Cerebellar nuclear complex (tissue), 1 donor: ENCODE measurements around the gene WFIKKN1.

Source experiments
- DNase-seq, 2 experiments: peaks; one replicate each; lab custom pipeline; 2025; lab: John Stamatoyannopoulos, UW

The WFIKKN1 gene

DNA sequence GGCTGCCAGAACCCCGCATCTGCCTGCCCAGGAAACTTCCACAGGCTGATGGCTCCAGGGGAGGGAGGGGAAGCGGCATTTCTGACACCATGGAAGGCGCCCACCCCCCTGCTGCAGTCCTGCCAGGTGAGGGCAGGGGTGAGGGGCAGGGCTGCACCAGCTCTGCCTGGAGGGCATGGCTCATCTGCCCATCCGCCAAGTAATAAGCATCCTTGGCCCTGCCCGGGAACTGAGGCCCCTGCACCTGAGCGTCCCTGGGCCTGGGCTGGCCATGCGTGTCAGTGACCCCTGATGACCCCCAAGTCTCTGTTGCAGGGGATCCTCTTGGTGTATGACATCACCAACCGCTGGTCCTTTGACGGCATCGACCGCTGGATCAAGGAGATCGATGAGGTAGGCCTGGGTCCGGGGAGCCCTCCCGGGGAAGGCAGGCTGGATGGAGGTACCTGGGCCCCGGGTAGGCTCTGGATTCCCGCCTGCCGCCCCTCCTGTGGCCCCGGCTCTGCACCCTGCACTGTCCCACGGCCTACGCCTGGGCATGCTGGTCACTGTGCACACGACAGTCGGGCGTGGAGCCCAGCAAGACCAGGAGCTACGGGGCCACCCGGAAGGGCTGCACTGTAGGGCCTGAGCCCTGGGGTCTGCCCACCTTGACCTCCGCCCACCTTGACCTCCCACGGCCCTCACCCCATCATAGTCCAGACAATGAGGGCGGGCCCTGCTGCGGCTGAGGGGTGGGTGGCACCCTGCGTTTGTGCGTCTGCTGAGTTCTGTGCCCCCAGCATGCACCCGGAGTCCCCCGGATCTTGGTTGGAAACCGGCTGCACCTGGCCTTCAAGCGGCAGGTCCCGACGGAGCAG is 5.4 kb upstream of the WFIKKN1 start:
- no peak for DNase-seq

DNA sequence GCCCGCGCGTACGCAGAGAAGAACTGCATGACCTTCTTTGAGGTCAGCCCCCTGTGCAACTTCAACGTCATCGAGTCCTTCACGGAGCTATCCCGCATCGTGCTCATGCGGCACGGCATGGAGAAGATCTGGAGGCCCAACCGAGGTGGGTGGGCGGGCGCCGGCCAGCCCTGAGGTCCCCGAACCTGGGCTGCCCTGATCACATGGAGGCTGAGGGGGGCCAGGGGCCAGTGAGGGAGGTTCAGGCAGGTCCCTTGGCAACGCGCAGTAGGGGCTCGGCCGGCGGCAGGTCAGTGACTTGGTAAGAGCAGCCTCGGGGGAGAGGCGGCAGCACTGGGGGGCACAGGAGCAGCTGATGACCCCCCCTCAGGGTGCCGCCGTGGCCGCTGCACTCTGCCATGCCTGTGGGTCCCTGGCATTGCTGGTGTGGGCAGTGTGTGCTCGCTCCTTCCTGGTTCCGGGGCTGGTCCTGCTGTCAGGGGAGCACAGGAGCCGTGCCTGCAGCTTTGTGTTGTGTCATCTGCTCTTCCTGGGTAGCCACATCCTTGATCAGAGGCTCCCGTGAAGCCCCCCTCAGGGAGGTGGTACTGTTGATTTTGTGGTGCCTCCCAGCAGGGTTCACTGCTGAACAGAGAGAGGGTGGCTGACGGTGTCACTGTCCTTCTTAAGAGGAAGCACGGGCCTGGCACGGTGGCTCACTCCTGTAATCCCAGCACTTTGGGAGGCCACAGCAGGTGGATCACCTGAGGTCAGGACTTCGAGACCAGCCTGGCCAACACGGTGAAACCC is 4.6 kb upstream of the WFIKKN1 start:
- DNase-seq, result no peak

DNA sequence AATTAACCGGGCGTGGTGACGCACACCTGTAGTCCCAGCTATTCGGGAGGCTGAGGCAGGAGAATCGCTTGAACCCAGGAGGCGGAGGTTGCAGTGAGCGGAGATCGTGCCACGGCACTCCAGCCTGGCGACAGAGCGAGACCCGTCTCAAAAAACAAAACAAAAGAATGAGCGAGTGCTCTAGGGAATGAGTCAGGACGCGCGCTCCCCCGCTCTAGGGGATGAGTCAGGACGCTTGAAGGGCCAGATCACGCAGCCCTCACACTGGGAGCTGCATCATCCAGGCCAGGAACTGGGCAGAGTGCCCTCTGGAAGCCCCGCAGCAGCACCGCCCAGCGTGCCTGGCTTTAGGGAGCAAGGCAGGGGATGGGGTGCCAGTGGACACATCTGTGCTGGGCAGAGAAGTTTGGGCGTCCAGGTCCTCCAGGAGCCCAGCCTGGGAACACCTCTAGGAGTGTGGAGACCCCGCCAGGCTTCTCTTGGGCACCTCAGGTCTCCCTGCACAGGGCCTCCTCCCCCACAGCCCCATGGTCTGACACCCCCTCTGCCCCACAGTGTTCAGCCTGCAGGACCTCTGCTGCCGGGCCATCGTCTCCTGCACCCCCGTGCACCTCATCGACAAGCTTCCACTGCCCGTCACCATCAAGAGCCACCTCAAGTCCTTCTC is 3.9 kb upstream of the WFIKKN1 start:
- DNase-seq, result no peak

DNA sequence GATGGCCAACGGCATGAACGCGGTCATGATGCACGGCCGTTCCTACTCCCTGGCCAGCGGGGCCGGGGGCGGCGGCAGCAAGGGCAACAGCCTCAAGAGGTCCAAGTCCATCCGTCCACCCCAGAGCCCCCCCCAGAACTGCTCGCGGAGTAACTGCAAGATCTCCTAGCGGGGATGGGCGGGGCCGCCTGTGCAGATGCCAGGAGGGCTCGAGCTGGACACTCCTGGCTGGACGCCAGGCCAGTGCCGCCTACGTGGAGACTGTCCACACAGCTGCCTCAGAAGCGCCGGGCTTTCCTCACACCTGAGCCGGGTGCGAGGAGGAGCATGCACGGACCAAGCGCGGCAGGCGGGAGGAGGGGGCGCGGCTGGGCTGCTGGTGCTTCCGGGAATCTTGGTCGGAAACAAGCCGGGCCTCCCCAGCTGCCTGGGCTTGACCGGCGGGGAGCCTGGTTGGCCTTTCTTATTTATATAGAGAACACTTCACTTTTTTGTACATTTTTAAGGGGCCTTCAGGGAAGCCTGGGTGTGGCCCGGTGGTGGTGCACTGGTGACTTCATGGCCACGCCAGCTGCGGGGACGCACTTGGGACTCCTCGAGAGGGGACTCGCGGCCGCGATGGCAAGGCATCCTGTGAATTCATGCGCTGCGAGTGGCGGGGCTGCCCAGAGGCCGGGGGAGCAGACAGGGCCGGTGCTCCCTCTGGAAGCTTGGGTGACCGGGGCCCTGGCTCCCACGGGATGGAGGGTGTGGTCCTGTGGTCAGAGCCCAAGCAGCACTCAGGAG is 3.1 kb upstream of the WFIKKN1 start:
- no peak for DNase-seq

DNA sequence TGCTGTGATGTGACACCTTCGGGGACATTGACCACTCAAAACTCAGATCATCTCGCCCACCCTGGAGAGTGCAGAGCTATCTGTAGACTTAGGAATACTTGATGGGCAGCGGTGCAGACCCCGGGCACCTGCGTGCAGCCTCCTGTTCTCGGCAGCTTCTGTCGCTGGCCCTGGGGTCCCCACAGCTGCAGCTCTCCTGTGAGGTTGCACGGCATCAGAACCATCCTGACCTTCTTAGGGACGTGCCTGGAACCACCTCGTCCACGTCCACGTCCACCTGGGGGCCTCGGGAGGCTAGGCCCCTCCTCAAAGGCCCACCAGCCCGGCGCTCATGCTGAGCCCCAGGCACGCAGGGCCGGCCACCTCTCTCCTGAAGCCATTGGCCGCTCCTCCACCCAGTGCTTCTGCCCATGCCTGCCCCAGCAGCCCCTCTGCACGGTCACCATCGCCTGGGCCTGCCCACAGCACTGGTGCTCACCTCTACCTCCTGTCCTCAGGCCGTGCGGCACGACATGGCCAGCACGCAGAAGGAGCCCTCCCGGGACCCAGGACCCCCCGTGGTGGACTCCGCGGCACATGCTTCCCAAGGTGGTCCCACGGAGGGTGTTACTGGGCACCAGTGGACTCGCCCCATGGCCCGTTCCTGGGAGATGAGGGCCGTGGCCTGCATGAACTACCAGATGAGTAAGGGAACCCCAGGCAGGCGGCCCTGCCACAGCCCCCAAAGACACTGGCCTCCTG is 2.3 kb upstream of the WFIKKN1 start:
- DNase-seq, result no peak

DNA sequence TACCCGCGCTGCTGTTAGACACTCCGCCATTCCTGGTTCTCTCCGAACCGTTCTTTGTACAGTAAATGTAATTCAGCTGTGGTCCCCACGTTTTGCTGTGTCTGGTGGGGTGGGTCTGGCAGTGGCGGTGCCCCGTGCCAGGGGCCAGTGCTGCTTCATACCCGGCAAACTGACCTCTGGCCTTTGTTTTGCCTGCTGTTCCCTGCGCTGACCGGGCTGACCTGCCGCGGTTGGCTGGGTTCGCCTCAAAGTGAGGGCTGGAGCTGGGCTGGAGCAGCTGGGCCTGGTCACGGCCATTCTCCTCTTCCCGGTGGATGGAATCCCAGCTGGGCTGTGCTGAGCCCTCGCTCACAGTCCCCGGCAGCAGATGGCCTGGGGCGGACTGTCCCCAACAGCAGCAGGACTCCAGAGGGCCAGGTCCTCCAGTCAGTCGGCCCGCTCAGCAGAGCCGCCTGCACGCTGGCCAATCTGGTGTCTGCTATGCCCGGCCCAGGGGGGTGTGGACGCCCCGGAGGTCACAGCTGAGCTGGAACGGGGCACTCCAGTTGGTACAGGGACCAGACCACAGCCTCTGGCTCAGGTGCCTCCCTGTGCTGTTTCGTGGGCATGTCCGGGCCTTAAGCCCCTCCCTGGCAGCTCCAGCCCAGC is 1.5 kb upstream of the WFIKKN1 start:
- no peak for DNase-seq

DNA sequence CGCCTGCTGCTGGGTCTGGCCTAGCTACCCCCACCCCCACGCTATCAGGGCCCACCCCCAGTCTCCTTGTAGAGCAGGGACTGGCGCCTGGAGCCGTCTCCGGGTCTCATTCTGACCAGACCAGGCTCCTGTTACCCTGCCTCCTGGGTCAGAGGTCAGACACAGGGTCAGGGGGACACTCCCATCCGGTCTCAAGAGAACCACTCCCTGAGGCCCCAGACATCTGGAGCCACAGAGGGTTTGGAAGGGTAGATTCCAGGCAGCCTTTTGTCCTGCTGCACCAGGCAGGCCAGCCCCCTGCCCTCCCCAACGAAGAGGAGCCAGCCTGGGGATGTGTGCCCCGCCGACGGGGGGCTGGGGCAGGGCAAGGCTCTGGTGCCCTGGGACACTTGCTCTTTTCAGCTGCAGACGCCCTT is 944 bp upstream of the WFIKKN1 start:
- DNase-seq, result no peak

DNA sequence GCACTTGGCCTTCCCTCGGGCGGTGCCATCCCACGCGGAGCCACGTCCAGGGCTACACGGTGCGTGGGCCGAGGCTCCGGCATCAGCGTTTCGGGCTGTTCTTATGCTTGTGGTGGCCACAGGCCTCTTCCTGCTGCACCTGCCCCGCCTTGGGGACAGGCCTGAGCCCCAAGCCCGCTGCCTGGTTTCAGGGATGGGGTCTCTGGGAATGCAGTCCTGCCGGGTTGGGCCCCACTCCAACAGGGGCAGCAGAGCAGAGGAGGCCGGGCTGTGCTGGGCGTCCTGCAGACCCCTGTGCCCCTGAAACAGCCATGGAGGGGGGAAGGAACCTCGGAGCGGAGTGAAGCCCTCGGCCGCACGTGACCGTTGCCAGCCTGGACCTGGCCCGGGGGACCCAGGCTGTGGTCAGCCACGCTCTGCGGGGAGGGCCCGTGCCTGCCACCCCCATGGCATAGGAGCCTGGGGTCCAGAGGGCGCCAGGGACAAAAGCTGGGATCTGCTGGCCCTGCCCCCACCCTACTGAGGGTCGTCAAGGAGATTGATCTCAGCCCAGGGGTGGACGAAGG is 453 bp upstream of the WFIKKN1 start:
- no peak for DNase-seq

DNA sequence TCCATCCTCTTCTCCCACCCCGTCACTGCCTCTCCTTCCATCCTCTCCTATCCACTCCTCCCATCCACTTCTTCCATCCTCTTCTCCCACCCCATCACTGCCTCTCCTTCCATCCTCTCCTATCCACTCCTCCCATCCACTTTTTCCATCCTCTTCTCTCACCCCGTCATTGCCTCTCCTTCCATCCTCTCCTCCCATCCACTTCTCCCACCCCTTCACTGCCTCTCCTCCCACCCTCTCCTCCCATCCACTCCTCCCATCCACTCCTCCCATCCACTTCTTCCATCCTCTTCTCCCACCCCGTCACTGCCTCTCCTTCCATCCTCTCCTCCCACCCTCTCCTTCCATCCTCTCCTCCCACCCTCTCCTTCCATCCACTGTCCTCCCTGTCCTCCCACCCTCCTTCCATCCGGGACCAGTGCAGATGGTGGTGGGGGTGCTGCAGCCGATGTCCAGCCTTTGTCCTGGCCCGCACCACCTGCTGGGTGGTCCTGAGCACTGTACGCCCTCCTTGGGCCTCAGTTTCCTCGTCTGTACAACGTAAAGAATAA is 1.1 kb downstream of the WFIKKN1 start:
- DNase-seq, result no peak

DNA sequence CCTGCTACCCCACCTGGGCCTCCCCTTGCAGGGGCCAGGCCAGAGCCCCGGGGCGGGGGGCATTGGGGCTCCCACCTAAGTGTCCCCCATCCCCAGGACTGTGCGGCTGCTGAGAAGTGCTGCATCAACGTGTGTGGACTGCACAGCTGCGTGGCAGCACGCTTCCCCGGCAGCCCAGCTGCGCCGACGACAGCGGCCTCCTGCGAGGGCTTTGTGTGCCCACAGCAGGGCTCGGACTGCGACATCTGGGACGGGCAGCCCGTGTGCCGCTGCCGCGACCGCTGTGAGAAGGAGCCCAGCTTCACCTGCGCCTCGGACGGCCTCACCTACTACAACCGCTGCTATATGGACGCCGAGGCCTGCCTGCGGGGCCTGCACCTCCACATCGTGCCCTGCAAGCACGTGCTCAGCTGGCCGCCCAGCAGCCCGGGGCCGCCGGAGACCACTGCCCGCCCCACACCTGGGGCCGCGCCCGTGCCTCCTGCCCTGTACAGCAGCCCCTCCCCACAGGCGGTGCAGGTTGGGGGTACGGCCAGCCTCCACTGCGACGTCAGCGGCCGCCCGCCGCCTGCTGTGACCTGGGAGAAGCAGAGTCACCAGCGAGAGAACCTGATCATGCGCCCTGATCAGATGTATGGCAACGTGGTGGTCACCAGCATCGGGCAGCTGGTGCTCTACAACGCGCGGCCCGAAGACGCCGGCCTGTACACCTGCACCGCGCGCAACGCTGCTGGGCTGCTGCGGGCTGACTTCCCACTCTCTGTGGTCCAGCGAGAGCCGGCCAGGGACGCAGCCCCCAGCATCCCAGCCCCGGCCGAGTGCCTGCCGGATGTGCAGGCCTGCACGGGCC is 1.9 kb downstream of the WFIKKN1 start:
- no peak for DNase-seq

DNA sequence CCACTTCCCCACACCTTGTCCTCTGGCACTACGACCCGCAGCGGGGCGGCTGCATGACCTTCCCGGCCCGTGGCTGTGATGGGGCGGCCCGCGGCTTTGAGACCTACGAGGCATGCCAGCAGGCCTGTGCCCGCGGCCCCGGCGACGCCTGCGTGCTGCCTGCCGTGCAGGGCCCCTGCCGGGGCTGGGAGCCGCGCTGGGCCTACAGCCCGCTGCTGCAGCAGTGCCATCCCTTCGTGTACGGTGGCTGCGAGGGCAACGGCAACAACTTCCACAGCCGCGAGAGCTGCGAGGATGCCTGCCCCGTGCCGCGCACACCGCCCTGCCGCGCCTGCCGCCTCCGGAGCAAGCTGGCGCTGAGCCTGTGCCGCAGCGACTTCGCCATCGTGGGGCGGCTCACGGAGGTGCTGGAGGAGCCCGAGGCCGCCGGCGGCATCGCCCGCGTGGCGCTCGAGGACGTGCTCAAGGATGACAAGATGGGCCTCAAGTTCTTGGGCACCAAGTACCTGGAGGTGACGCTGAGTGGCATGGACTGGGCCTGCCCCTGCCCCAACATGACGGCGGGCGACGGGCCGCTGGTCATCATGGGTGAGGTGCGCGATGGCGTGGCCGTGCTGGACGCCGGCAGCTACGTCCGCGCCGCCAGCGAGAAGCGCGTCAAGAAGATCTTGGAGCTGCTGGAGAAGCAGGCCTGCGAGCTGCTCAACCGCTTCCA is 2.7 kb downstream of the WFIKKN1 start:
- DNase-seq, result no peak

DNA sequence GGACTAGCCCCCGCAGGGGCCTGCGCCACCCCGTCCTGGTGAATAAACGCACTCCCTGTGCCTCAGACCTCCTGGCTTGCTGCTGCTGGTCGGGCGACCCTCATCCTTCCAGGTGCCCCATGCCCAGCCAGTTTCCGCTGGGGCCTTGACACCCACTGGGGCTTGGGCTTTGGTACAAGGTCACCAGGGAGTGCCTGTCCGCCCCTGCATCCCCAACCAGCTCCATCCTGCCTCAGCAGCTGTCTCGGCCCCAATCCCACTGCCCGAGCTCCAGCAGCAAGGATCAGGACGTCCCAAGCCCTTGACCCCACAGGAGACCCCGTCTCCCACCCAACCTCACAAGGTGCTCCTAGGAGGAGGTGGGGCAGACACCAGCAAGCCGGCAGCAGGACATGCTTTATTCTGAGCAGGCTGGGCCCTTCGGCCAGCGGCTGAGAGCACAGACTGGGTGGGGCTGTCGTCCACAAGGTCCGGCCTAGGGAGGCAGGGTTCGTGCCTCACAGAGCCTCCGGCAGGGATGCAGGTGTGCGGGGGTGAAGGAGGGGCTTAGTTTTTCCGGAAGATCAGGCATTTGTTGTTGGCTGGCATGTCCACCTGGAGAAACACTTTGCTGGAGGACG is 3.4 kb downstream of the WFIKKN1 start:
- DNase-seq, result no peak

DNA sequence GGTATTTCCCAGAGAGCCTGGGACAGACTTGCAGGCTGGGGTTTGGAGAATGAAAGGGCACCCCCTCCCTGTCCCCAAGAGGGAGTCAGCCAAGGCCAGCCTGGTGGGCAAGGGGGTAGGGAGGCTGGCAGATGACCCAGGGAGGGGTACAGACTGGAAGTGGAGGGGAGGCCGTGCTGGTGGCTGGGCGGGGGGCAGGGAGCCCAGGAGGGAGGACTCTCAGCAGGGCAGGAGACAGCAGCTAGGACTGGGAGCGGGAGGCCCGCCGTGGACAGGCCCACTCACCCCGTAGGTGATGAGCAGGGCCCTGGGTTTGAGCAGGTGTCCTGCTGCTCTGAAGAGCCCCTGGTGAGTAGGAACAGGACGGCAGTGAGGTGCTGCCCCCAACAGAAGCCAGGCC is 4.2 kb downstream of the WFIKKN1 start:
- DNase-seq, result no peak

DNA sequence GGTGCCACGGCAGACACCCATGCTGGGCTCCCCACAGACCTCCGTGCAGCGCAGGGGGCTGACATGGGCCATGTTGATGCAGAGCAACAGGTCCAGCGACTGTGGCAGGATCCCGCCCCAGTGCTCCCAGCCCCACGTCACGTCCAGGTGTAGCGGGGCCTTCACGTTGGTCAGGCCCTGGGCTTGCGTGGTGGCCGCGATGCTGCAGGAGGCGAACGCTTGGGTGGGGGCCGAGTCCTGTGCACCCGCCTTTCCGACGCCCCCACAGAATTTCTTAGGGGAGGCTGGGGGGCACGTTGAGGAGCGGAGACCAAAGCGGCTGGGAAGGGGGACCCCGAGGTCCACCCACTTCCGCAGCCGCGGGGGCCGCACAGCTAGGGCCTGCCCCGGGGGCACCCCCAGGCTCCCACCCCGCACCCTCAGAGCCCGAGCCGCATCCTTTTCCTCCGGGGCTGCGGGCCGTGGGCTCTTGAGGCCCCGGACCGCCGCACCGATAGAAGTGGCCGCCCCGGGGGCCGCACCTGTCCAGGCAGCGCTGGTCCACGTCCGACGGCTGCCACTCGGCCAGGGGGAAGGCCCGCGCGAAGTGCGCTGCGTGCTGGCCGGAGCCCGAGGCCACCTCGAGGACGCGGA is 4.9 kb downstream of the WFIKKN1 start:
- no peak for DNase-seq

DNA sequence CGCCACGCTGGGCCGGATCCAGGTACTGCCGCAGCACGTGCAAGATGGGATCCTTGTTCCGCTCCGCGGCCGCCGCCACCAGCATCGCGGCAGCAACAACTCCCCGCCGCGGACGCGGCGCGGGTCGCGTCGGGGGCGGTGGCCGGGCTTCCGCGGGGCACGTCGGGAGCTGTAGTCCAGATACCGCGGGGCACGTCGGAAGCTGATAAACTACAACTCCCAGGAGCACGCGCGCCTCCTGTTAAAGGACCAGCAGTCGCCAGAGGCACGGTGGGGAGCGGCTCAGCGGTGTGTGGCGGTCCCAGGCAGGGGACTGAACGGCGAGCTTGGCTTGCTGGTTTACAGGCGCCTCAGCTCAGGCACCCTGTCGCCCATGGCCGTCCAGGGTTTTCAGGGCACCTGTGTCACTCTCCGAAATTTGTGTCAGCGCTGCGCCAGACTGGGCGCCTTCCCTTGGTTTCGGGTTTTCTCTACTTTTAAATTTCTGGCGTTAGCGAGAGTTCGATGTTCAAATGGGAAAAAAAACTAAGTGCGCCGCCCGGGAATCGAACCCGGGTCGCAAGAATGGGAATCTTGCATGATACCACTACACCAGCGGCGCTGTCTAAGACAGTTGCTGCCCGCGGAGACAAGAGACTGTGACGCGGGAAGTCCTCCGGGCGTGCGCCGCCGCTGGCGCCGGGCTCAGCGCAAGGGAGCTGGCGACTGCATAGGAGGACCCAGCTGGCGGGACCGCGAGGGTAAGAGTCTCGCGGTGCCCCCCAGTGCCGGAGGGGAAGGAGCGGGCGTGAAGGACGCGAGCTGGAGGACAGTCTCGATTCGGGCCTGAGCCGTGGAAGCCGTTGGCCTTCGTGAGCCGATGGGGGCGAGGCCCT is 5.7 kb downstream of the WFIKKN1 start, which contains the start of gene METTL26:
METTL26 (minus strand) TSS at position 100 of the 875 bp plus-strand sequence; CDS start at position 85, 15 bp downstream.
- peak; percentile 63 to 89 for DNase-seq
